NCI-H1417 treated with DMSO at 0.1 percent for 48 hours (cell line): Measurements from ENCODE around the gene SPAG16.
"Not testable (repeated sequence)": the region's sequence is repeated elsewhere in the genome, so short reads cannot be mapped to it uniquely, and the experiment has no call there.

Experiments
- DNase-seq: peaks from one replicate; lab custom pipeline; 2025; lab: John Stamatoyannopoulos, UW

Gene SPAG16

GRCh38 chr2:213818436-213818835, 534.2 kb downstream of the SPAG16 start:
- no peak for DNase-seq

- DNase-seq, result no peak
Measured at GRCh38 chr2:213834331-213834730, 550.1 kb downstream of the SPAG16 start.

GRCh38 chr2:213834746-213835145, 550.5 kb downstream of the SPAG16 start:
- no peak for DNase-seq

- no peak for DNase-seq
Measured at GRCh38 chr2:213846856-213847255, 562.6 kb downstream of the SPAG16 start.

- no peak for DNase-seq
Measured at GRCh38 chr2:213847316-213847715, 563.1 kb downstream of the SPAG16 start.

GRCh38 chr2:213848631-213849030, 564.4 kb downstream of the SPAG16 start:
- no peak for DNase-seq

- no peak for DNase-seq
Measured at GRCh38 chr2:213861638-213862037, 577.4 kb downstream of the SPAG16 start.

- no peak for DNase-seq
Measured at GRCh38 chr2:213862407-213863076, 578.3 kb downstream of the SPAG16 start.

GRCh38 chr2:213863541-213863940, 579.3 kb downstream of the SPAG16 start:
- no peak for DNase-seq

- no peak for DNase-seq
Measured at GRCh38 chr2:213868526-213868925, 584.3 kb downstream of the SPAG16 start.

GRCh38 chr2:213885485-213885884, 601.2 kb downstream of the SPAG16 start:
- DNase-seq, result no peak

- no peak for DNase-seq
Measured at GRCh38 chr2:213914510-213914909, 630.2 kb downstream of the SPAG16 start.

- no peak for DNase-seq
Measured at GRCh38 chr2:213920014-213920413, 635.8 kb downstream of the SPAG16 start.

GRCh38 chr2:213923543-213923942, 639.3 kb downstream of the SPAG16 start:
- no peak for DNase-seq

- no peak for DNase-seq
Measured at GRCh38 chr2:213934560-213934959, 650.3 kb downstream of the SPAG16 start.

- DNase-seq, result no peak
Measured at GRCh38 chr2:213958086-213958485, 673.8 kb downstream of the SPAG16 start.

- DNase-seq, result no peak
Measured at GRCh38 chr2:213959589-213959988, 675.3 kb downstream of the SPAG16 start.

- no peak for DNase-seq
Measured at GRCh38 chr2:213971536-213971935, 687.3 kb downstream of the SPAG16 start.

- no peak for DNase-seq
Measured at GRCh38 chr2:213980883-213981282, 696.6 kb downstream of the SPAG16 start.

GRCh38 chr2:213989207-213989606, 704.9 kb downstream of the SPAG16 start:
- DNase-seq, result no peak

GRCh38 chr2:213991453-213992108, 707.3 kb downstream of the SPAG16 start:
- no peak for DNase-seq

GRCh38 chr2:213995400-213996105, 711.3 kb downstream of the SPAG16 start:
- no peak for DNase-seq

- not testable (repeated sequence) for DNase-seq
Measured at GRCh38 chr2:213998976-213999375, 714.7 kb downstream of the SPAG16 start.
